ENCODE data around the gene SMIM5. TPM values are rescaled to one million over a fixed set of nuclear protein-coding genes. Genes with fewer than 3 reads are reported as not detected.

Gene SMIM5
- total RNA-seq, 1 experiment from 2014 or later: 0.24 TPM

DNA sequence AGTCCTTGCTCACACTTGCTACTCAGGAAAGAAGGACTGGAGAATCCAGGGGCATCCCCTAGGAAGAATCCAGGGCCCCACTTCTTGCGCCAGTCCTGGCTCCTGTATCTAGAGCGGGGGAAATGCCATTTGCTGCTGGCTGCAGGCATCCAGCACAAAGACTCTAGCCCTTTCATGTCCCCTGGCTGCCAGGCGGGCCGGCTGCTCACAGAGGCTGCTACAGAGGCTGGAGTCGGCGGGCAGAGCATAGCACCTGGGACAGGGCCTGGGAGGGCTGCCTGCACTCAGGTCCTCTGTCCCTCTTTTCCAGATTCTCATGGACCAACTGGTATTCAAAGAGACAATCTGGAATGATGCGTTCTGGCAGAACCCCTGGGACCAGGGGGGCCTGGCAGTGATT is 13.8 kb downstream of the SMIM5 start:
- H3K36me3 Mint-ChIP-seq (ENCODE audit: insufficient read depth in 1 of 3, low read depth in 3 of 3): peaks cover 16 to 35% (median 34%) of the 10 kb centered on the region in 3 experiments; a peak in 6 of 7 replicates
- Histone ChIP-seq H3K79me1 (ENCODE audit: insufficient read depth, low read depth, low read length, poor library complexity, severe bottlenecking) (no peaks in the 10 kb centered on the region), H2BK12ac (ENCODE audit: insufficient read length, low read depth, low read length) (no peak overlapping the region), H3K56ac (ENCODE audit: insufficient read length, low read depth, low read length) (no peak overlapping the region), H2BK5ac (ENCODE audit: insufficient read length, low read length) (no peak overlapping the region), H3K79me2 (ENCODE audit: insufficient read depth, low read length) (no peaks in the 10 kb centered on the region), H3K4ac (ENCODE audit: low read depth, low read length) (no peak overlapping the region), H3K18ac (ENCODE audit: insufficient read length, low read depth, low read length) (no peak overlapping the region), H3K27me3 (ENCODE audit: insufficient read depth, low read length) (no peaks in the 10 kb centered on the region), H3K9ac (ENCODE audit: extremely low read depth, insufficient read length, low read length) (no peak overlapping the region), H3T11ph (ENCODE audit: low read length) (no peak overlapping the region), H2BK20ac (ENCODE audit: low read depth, low read length, poor library complexity, severe bottlenecking) (no peak overlapping the region), H2AFZ (ENCODE audit: low read length) (no peak overlapping the region), H3K4me2 (ENCODE audit: insufficient read depth, insufficient read length, low read length) (no peak overlapping the region), H3K27ac (ENCODE audit: insufficient read length, low read depth, low read length) (no peak overlapping the region), H4K91ac (ENCODE audit: insufficient read length, low read depth, low read length) (no peak overlapping the region), H4K8ac (replicated peaks; ENCODE audit: insufficient read length, low read depth, low read length) (no peak overlapping the region), H3K9me3 (ENCODE audit: control insufficient read depth, low read depth, low read length) (no peaks in the 10 kb centered on the region), H3K4me1 (ENCODE audit: insufficient read depth, low read length) (peaks cover 7% of the 10 kb centered on the region; the same call in 1 of the 2 replicates), H3K23ac (ENCODE audit: insufficient read length, low read depth, low read length) (no peak overlapping the region), H2BK15ac (ENCODE audit: low read depth, low read length) (no peak overlapping the region), H4K20me1 (ENCODE audit: control insufficient read depth, insufficient read depth, insufficient read length) (no peaks in the 10 kb centered on the region), H4K5ac (ENCODE audit: insufficient read length, low read depth, low read length) (no peak overlapping the region), H3K23me2 (ENCODE audit: insufficient read length, low read depth, low read length, poor library complexity, severe bottlenecking) (no peaks in the 10 kb centered on the region), H2BK120ac (ENCODE audit: low read depth, low read length, poor library complexity, severe bottlenecking) (no peak overlapping the region), H2AK5ac (ENCODE audit: insufficient read length, low read length) (no peak overlapping the region), H3K14ac (ENCODE audit: insufficient read depth, low read length) (no peak overlapping the region)
- H3K4me1 Mint-ChIP-seq: peaks cover 28 to 33% of the 10 kb centered on the region in 2 experiments
- TF ChIP-seq, protein P1, sequence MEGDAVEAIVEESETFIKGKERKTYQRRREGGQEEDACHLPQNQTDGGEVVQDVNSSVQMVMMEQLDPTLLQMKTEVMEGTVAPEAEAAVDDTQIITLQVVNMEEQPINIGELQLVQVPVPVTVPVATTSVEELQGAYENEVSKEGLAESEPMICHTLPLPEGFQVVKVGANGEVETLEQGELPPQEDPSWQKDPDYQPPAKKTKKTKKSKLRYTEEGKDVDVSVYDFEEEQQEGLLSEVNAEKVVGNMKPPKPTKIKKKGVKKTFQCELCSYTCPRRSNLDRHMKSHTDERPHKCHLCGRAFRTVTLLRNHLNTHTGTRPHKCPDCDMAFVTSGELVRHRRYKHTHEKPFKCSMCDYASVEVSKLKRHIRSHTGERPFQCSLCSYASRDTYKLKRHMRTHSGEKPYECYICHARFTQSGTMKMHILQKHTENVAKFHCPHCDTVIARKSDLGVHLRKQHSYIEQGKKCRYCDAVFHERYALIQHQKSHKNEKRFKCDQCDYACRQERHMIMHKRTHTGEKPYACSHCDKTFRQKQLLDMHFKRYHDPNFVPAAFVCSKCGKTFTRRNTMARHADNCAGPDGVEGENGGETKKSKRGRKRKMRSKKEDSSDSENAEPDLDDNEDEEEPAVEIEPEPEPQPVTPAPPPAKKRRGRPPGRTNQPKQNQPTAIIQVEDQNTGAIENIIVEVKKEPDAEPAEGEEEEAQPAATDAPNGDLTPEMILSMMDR (conservative IDR thresholded peaks at IDR 0.05): no peak
- H3K9me3 Mint-ChIP-seq: no peaks in the 10 kb centered on the region
- H3K4me3 Mint-ChIP-seq: no peak overlapping the region
- DNase-seq: no peak
- H3K27me3 Mint-ChIP-seq (ENCODE audit: low read depth): no peaks in the 10 kb centered on the region
- WGBS (ENCODE audit: extremely low coverage, insufficient read length, low lambda C conversion rate): no CpG with 5 or more reads among the region's 7 CpGs
- peak overlapping the region in 1 of 3 experiments; percentile 75; a peak in 1 of 7 replicates for H3K27ac Mint-ChIP-seq

All from H9 (cell line).